IMR-90 (cell line): ENCODE measurements around the gene PILRB. TPM values are rescaled to one million over a fixed set of nuclear protein-coding genes. Genes with fewer than 3 reads are reported as not detected.
"Not testable (repeated sequence)": the region's sequence is repeated elsewhere in the genome, so short reads cannot be mapped to it uniquely, and the experiment has no call there.

Source experiments
- ATAC-seq: fragments of 200-7000 bp; cut with Tn5 transposase; 2 replicates; pipeline ENCODE4 v1.9.1; 2020; ENCODE audit warnings: low read depth, mild to moderate bottlenecking, moderate library complexity
- BruUV-seq: library from RNA; stranded (reverse); fragments of 400-500 nt; replicated peaks from 2 replicates; lab custom pipeline; 2021; lab: Mats Ljungman, UMichigan
- CTCF ChIA-PET: fragments of 300-600 bp; formaldehyde crosslinking; extraction: SDS; loops from one replicate; lab custom pipeline; 2021; ENCODE audit warnings: antibody characterized with exemption; lab: Yijun Ruan, JAX
- POLR2A ChIA-PET: fragments of 300-600 bp; sonication (Branson Sonifier 250); formaldehyde crosslinking; loops from one replicate; lab custom pipeline; 2022; ENCODE audit warnings: antibody characterized with exemption; ENCODE audit not compliant: unreplicated experiment; lab: Charles Lee
- DNase-seq: peaks from one replicate; pipeline ENCODE4 v3.0.0; 2013
- H2AFZ ChIP-seq: replicated peaks from 2 replicates; pipeline ENCODE3; 2013; ENCODE audit warnings: low read length, mild to moderate bottlenecking; ENCODE audit not compliant: poor library complexity
- H2AK5ac ChIP-seq: 2 replicates; pipeline ENCODE4 v1.6.1; 2013; ENCODE audit warnings: low read depth, low read length, inconsistent platforms
- H2AK9ac ChIP-seq: replicated peaks from 2 replicates; pipeline ENCODE3; 2013; ENCODE audit warnings: mild to moderate bottlenecking, low read depth, low read length, moderate library complexity; ENCODE audit not compliant: poor library complexity
- H2BK120ac ChIP-seq: 2 replicates; pipeline ENCODE4 v1.6.1; 2013; ENCODE audit warnings: low read depth, low read length, inconsistent platforms
- H2BK15ac ChIP-seq: 3 replicates; pipeline ENCODE4 v1.6.1; 2013; ENCODE audit warnings: low read depth, low read length, inconsistent platforms
- H2BK20ac ChIP-seq: 2 replicates; pipeline ENCODE4 v1.6.1; 2013; ENCODE audit warnings: low read depth, mild to moderate bottlenecking, inconsistent platforms, low read length, moderate library complexity
- H2BK5ac ChIP-seq: 2 replicates; pipeline ENCODE4 v1.6.1; 2013; ENCODE audit warnings: mild to moderate bottlenecking, low read depth, low read length, inconsistent platforms; ENCODE audit not compliant: poor library complexity, severe bottlenecking
- H3K14ac ChIP-seq: replicated peaks from 2 replicates; pipeline ENCODE4 v1.6.1; 2013; ENCODE audit warnings: low read depth, low read length, inconsistent platforms
- H3K18ac ChIP-seq: 2 replicates; pipeline ENCODE4 v1.6.1; 2013; ENCODE audit warnings: low read depth, low read length, control low read depth
- H3K23ac ChIP-seq: 2 replicates; pipeline ENCODE4 v1.6.1; 2013; ENCODE audit warnings: low read depth, low read length, inconsistent platforms
- H3K27ac ChIP-seq: 2 replicates; pipeline ENCODE4 v1.5.1; 2013; ENCODE audit warnings: mild to moderate bottlenecking, control low read depth, low read length; ENCODE audit not compliant: insufficient read depth
- H3K27me3 ChIP-seq: 2 replicates; pipeline ENCODE4 v1.6.1; 2013; ENCODE audit warnings: low read length; ENCODE audit not compliant: control insufficient read depth, insufficient read depth
- H3K36me3 ChIP-seq: 2 replicates; pipeline ENCODE4 v1.6.1; 2013; ENCODE audit warnings: low read length, mixed read lengths; ENCODE audit not compliant: control insufficient read depth, insufficient read depth
- H3K4ac ChIP-seq: 2 replicates; pipeline ENCODE4 v1.6.1; 2013; ENCODE audit warnings: low read depth, low read length, inconsistent platforms
- H3K4me1 ChIP-seq: 2 replicates; pipeline ENCODE4 v1.6.1; 2013; ENCODE audit warnings: low read length, mixed read lengths; ENCODE audit not compliant: control insufficient read depth, insufficient read depth
- H3K4me2 ChIP-seq: 2 replicates; pipeline ENCODE4 v1.6.1; 2013; ENCODE audit warnings: low read depth, mild to moderate bottlenecking, control low read depth, low read length, moderate library complexity
- H3K4me3 ChIP-seq: 2 replicates; pipeline ENCODE4 v1.5.1; 2013; ENCODE audit warnings: low read depth, mild to moderate bottlenecking, control low read depth, low read length, moderate library complexity; ENCODE audit not compliant: insufficient read depth
- H3K56ac ChIP-seq: 2 replicates; pipeline ENCODE4 v1.6.1; 2013; ENCODE audit warnings: low read length, inconsistent platforms; ENCODE audit not compliant: insufficient read depth; ENCODE audit errors: extremely low read depth
- H3K79me1 ChIP-seq, 2 experiments: 2 replicates each; pipeline ENCODE4 v1.6.1; 2013; ENCODE audit warnings: low read length in 2 of 2, inconsistent platforms in 1 of 2, low read depth in 1 of 2
- H3K9ac ChIP-seq: 2 replicates; pipeline ENCODE4 v1.6.1; 2013; ENCODE audit warnings: low read depth, low read length, control low read depth
- H3K9me1 ChIP-seq: 2 replicates; pipeline ENCODE4 v1.6.1; 2013; ENCODE audit warnings: low read length, inconsistent platforms; ENCODE audit not compliant: insufficient read depth
- H3K9me3 ChIP-seq: 2 replicates; pipeline ENCODE4 v1.6.1; 2013; ENCODE audit warnings: low read length; ENCODE audit not compliant: control insufficient read depth, insufficient read depth
- H4K20me1 ChIP-seq: 2 replicates; pipeline ENCODE4 v1.6.1; 2013; ENCODE audit warnings: low read length, inconsistent platforms; ENCODE audit not compliant: insufficient read depth
- H4K5ac ChIP-seq: 2 replicates; pipeline ENCODE4 v1.6.1; 2013; ENCODE audit warnings: mild to moderate bottlenecking, low read depth, low read length, control low read depth
- H4K8ac ChIP-seq, 2 experiments: 2 replicates each; pipeline ENCODE4 v1.6.1; 2013; ENCODE audit warnings: low read depth in 2 of 2, low read length in 2 of 2, control low read depth in 1 of 2, inconsistent platforms in 1 of 2
- H4K91ac ChIP-seq: 2 replicates; pipeline ENCODE4 v1.6.1; 2013; ENCODE audit warnings: low read depth, low read length, inconsistent platforms; ENCODE audit not compliant: insufficient read depth
- WGBS, 2 experiments: methylation state at CpG; one replicate each; pipeline versions ENCODE4 v1.1.5 to v1.1.7; 2013; ENCODE audit warnings: missing lambda C conversion rate in 2 of 2; ENCODE audit not compliant: insufficient read length in 1 of 2; ENCODE audit errors: extremely low coverage in 2 of 2; 5-methylcytosine and 5-hydroxymethylcytosine counted together
- dilution Hi-C: fragments of 300-500 bp; cut with HindIII; formaldehyde crosslinking; loops from one replicate; pipeline ENCODE4 v1.14.3; 2018; ENCODE audit warnings: low sequenced_read_pairs; ENCODE audit not compliant: unreplicated experiment
- in situ Hi-C: fragments of 300-500 bp; cut with MboI; formaldehyde crosslinking; loops from 3 replicates; pipeline ENCODE4 v1.14.3; 2019; ENCODE audit warnings: low sequenced_read_pairs, inconsistent platforms, mixed read lengths
- intact Hi-C: fragments of 100-400 bp; cut with micrococcal nuclease; formaldehyde crosslinking; loops from 2 replicates; pipeline ENCODE4 v1.10.0; 2022
- polyA plus RNA-seq, 3 experiments: library from polyadenylated mRNA; depleted of rRNA; stranded (reverse); fragments of >200 nt; gene quantifications; 2 replicates each; pipeline ENCODE4 v1.2.3, GENCODE V29; 2012; ENCODE audit warnings: low replicate concordance in 1 of 3
- total RNA-seq: library from RNA; depleted of rRNA; stranded (reverse); fragments of >200 nt; gene quantifications from 2 replicates; pipeline ENCODE4 v1.2.3, GENCODE V29; 2012

PILRB gene
- total and polyA plus RNA-seq, 2 of the 4 experiments (the other 2 are of a cell fraction): 3.4 to 22.2 TPM

GRCh38 chr7:100344124-100344559 lies 13.8 kb upstream of the PILRB start:
- H2AFZ ChIP-seq, H2BK120ac ChIP-seq, H2BK5ac ChIP-seq, H3K9me1 ChIP-seq, BruUV-seq, H3K27me3 ChIP-seq, H2BK20ac ChIP-seq, H3K27ac ChIP-seq, H3K56ac ChIP-seq, H3K4ac ChIP-seq, H3K4me1 ChIP-seq, H3K4me2 ChIP-seq, H3K14ac ChIP-seq, H3K9ac ChIP-seq, H3K9me3 ChIP-seq, H4K91ac ChIP-seq, dilution Hi-C loops, H2BK15ac ChIP-seq, ATAC-seq, H2AK5ac ChIP-seq, H4K5ac ChIP-seq, H4K8ac ChIP-seq, H3K18ac ChIP-seq, H3K23ac ChIP-seq, H3K4me3 ChIP-seq, H2AK9ac ChIP-seq, CTCF ChIA-PET, DNase-seq, H4K20me1 ChIP-seq, POLR2A ChIA-PET: not testable (repeated sequence)
- Histone ChIP-seq H3K79me1 (peaks cover 16 to 23% of the 10 kb centered on the region in 2 experiments), H3K36me3 (peaks cover 30% of the 10 kb centered on the region)
- intact Hi-C loops (loop anchor here (1.0 kb wide), 1 partner anchor 212 kb away; no protein-coding TSS in a partner anchor), in situ Hi-C loops (loop anchor here (10.0 kb wide), 1 partner anchor 209 kb away; no protein-coding TSS in a partner anchor)
- WGBS, 2 experiments: no CpG with 5 or more reads among the region's 4 CpGs
